ENCODE measurements around the gene CIC.

DNA sequence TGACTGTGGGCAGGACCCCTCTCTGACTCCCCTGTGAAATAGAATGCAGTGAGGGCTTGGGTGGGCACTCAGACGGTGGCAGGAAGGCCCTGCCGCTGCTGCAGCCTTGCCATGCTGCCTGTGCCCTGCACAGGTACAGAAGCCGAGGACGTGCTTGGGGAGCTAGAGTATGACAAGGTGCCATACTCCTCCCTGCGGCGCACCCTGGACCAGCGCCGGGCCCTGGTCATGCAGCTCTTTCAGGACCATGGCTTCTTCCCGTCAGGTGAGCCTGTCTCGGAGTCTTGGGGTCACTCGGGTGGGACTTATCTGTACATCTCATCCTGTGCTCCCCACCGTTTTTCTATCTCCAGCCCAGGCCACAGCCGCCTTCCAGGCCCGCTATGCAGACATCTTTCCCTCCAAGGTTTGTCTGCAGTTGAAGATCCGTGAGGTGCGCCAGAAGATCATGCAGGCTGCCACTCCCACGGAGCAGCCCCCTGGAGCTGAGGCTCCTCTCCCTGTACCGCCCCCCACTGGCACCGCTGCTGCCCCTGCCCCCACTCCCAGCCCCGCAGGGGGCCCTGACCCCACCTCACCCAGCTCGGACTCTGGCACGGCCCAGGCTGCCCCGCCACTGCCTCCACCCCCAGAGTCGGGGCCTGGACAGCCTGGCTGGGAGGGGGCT is 25.6 kb downstream of the CIC start:
- TF ChIP-seq CHD2 (IDR thresholded peaks at IDR 0.05; ENCODE audit: borderline replicate concordance, low read depth, low read length) (no peak), NR2C2 (IDR thresholded peaks at IDR 0.05; ENCODE audit: borderline replicate concordance, control insufficient read depth, insufficient read length, low read depth) (no peak), TAF1 (IDR thresholded peaks at IDR 0.05; ENCODE audit: borderline replicate concordance, low read depth, low read length) (no peak)
- TF ChIP-seq, protein P1, sequence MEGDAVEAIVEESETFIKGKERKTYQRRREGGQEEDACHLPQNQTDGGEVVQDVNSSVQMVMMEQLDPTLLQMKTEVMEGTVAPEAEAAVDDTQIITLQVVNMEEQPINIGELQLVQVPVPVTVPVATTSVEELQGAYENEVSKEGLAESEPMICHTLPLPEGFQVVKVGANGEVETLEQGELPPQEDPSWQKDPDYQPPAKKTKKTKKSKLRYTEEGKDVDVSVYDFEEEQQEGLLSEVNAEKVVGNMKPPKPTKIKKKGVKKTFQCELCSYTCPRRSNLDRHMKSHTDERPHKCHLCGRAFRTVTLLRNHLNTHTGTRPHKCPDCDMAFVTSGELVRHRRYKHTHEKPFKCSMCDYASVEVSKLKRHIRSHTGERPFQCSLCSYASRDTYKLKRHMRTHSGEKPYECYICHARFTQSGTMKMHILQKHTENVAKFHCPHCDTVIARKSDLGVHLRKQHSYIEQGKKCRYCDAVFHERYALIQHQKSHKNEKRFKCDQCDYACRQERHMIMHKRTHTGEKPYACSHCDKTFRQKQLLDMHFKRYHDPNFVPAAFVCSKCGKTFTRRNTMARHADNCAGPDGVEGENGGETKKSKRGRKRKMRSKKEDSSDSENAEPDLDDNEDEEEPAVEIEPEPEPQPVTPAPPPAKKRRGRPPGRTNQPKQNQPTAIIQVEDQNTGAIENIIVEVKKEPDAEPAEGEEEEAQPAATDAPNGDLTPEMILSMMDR (IDR thresholded peaks at IDR 0.05 in 2 of 3, conservative IDR thresholded peaks at IDR 0.05 in 1 of 3; ENCODE audit: control insufficient read depth in 2 of 3, extremely low read depth in 1 of 3, insufficient read depth in 1 of 3, low read depth in 3 of 3, low read length in 3 of 3) = no peak

All from GM12878 (cell line).